NB4 (cell line): ENCODE results near the gene MEIS1.

Experiments used
- CTCF ChIP-seq: IDR thresholded peaks from one replicate; pipeline ENCODE4 v1.5.1; 2012; ENCODE audit warnings: low read depth, low read length
- MAX ChIP-seq: IDR thresholded peaks from 2 replicates; pipeline ENCODE4 v1.6.1; 2011; ENCODE audit warnings: low read depth, low read length
- MYC ChIP-seq: IDR thresholded peaks from 2 replicates; pipeline ENCODE4 v1.6.1; 2011; ENCODE audit warnings: low read depth, low read length
- POLR2A ChIP-seq: IDR thresholded peaks from 2 replicates; pipeline ENCODE4 v1.6.1; 2011; ENCODE audit warnings: mild to moderate bottlenecking; ENCODE audit not compliant: insufficient read length; ENCODE audit errors: extremely low read depth

DNA sequence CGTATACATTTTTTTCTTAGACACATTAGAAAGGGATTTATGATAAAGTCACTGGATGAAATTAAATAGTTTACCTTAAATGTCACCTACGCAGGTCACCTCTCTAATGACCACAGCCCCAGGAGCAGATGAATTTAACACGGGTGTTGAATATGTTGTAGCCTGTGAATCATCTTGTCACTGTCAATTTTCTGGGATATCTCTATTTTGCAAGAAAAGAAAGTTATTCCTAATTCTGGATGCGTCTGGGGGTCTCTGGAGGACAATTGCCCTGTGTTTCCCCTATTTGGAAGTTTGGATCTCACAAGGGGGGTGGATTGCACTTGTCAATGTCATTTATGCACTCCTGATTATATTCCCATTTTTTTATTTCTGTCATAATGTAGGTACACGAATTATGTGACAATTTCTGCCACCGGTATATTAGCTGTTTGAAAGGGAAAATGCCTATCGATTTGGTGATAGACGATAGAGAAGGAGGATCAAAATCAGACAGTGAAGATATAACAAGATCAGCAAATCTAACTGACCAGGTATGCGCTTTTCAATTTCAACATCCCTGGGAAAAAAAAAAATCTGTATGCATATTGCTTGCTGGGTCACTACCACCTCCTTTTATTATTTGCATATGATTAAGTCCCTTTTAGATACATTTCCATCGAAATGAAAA lies 7.7 kb downstream of the MEIS1 start:
- no peak for TF ChIP-seq CTCF
- TF ChIP-seq POLR2A: no peak
- no peak for TF ChIP-seq MAX
- TF ChIP-seq MYC: no peak
